HEK293 (cell line): ENCODE measurements around the gene YARS1.
A peak's percentile ranks its signal among the peaks of the same experiment; 100 is the strongest.

ENCODE experiments used
- CTCF ChIA-PET: fragments of 350-600 bp; formaldehyde crosslinking; extraction: SDS; loops from one replicate; lab custom pipeline; 2021; ENCODE audit warnings: antibody characterized with exemption; lab: Yijun Ruan, JAX
- POLR2A ChIA-PET: fragments of 300-600 bp; formaldehyde crosslinking; extraction: SDS; loops from one replicate; lab custom pipeline; 2020; ENCODE audit warnings: antibody characterized with exemption, inconsistent platforms; lab: Yijun Ruan, JAX
- H3K27ac ChIP-seq: fragments of 200-500 bp; sonication (Bioruptor generic); 2 replicates; pipeline ENCODE4 v1.5.1; 2014; ENCODE audit warnings: low read depth, low read length, control low read depth, inconsistent platforms; ENCODE audit errors: extremely low read depth
- H3K36me3 ChIP-seq, 2 experiments: fragments of 200-500 bp in 1 of 2; sonication (Bioruptor generic) in 1 of 2; 1 replicate in 1 of 2; 2 replicates in 1 of 2; pipeline ENCODE4 v1.5.1; 2014 to 2017; ENCODE audit warnings: inconsistent platforms in 2 of 2, low read length in 2 of 2; ENCODE audit not compliant: control insufficient read depth in 2 of 2, insufficient read depth in 1 of 2
- H3K4me1 ChIP-seq: fragments of 200-500 bp; sonication (Bioruptor generic); 2 replicates; pipeline ENCODE4 v1.5.1; 2014; ENCODE audit warnings: mild to moderate bottlenecking, low read length, inconsistent platforms; ENCODE audit not compliant: control insufficient read depth, insufficient read depth
- H3K4me3 ChIP-seq: 2 replicates; pipeline ENCODE4 v1.5.1; 2011; ENCODE audit warnings: low read depth, mild to moderate bottlenecking, control low read depth, low read length, moderate library complexity
- H3K9me3 ChIP-seq: fragments of 200-500 bp; sonication (Bioruptor generic); 2 replicates; pipeline ENCODE4 v1.5.1; 2014; ENCODE audit warnings: low read depth, low read length, inconsistent platforms; ENCODE audit not compliant: control insufficient read depth, insufficient read depth
- GLIS1 ChIP-seq: fragments of 450-650 bp; formaldehyde crosslinking; IDR thresholded peaks from 2 replicates; pipeline ENCODE4 v1.5.1; 2016; ENCODE audit warnings: missing biosample characterization, missing genetic modification characterization
- KLF9 ChIP-seq: fragments of 450-650 bp; formaldehyde crosslinking; IDR thresholded peaks from 2 replicates; pipeline ENCODE4 v1.5.1; 2016; ENCODE audit warnings: missing biosample characterization, missing genetic modification characterization, low read depth
- MZF1 ChIP-seq: fragments of 450-650 bp; formaldehyde crosslinking; IDR thresholded peaks from 2 replicates; pipeline ENCODE4 v1.5.1; 2017; ENCODE audit warnings: missing biosample characterization, missing genetic modification characterization, borderline replicate concordance
- SETDB1 ChIP-seq: IDR thresholded peaks from one replicate; pipeline ENCODE4 v1.6.1; 2017; ENCODE audit warnings: mild to moderate bottlenecking, low read length, moderate library complexity, mixed read lengths; ENCODE audit not compliant: insufficient read length
- ZBTB17 ChIP-seq: fragments of 450-650 bp; formaldehyde crosslinking; IDR thresholded peaks from 2 replicates; pipeline ENCODE4 v1.5.1; 2016; ENCODE audit warnings: missing biosample characterization, missing genetic modification characterization
- ZBTB7A ChIP-seq: fragments of 450-650 bp; formaldehyde crosslinking; IDR thresholded peaks from 2 replicates; pipeline ENCODE4 v1.5.1; 2016; ENCODE audit warnings: low read depth, missing biosample characterization, missing genetic modification characterization
- ZBTB8A ChIP-seq: fragments of 450-650 bp; formaldehyde crosslinking; IDR thresholded peaks from 2 replicates; pipeline ENCODE4 v1.5.1; 2016; ENCODE audit warnings: missing biosample characterization, missing genetic modification characterization
- ZNF146 ChIP-seq: fragments of 450-650 bp; formaldehyde crosslinking; IDR thresholded peaks from 2 replicates; pipeline ENCODE4 v1.5.1; 2016; ENCODE audit warnings: missing biosample characterization, missing genetic modification characterization
- ZNF184 ChIP-seq: fragments of 450-650 bp; IDR thresholded peaks from 2 replicates; pipeline ENCODE4 v1.5.1; 2018; ENCODE audit warnings: missing biosample characterization, mild to moderate bottlenecking, missing genetic modification characterization
- ZNF214 ChIP-seq: fragments of 450-650 bp; formaldehyde crosslinking; IDR thresholded peaks from 2 replicates; pipeline ENCODE4 v1.5.1; 2017; ENCODE audit warnings: missing biosample characterization, mild to moderate bottlenecking, missing genetic modification characterization, borderline replicate concordance
- ZNF335 ChIP-seq: fragments of 450-650 bp; formaldehyde crosslinking; conservative IDR thresholded peaks from 2 replicates; pipeline ENCODE4 v1.5.1; 2016; ENCODE audit warnings: missing biosample characterization, missing genetic modification characterization
- ZNF404 ChIP-seq: fragments of 450-650 bp; formaldehyde crosslinking; IDR thresholded peaks from 2 replicates; pipeline ENCODE4 v1.5.1; 2017; ENCODE audit warnings: missing biosample characterization, missing genetic modification characterization
- ZNF433 ChIP-seq: fragments of 450-650 bp; formaldehyde crosslinking; IDR thresholded peaks from 2 replicates; pipeline ENCODE4 v1.5.1; 2016; ENCODE audit warnings: missing biosample characterization, missing genetic modification characterization, low read depth
- ZNF473 ChIP-seq: fragments of 450-650 bp; formaldehyde crosslinking; IDR thresholded peaks from 2 replicates; pipeline ENCODE4 v1.5.1; 2017; ENCODE audit warnings: missing biosample characterization, missing genetic modification characterization
- ZNF660 ChIP-seq: fragments of 450-650 bp; IDR thresholded peaks from 2 replicates; pipeline ENCODE4 v1.5.1; 2018; ENCODE audit warnings: missing biosample characterization, mild to moderate bottlenecking, missing genetic modification characterization
- ZNF843 ChIP-seq: fragments of 450-650 bp; formaldehyde crosslinking; IDR thresholded peaks from 2 replicates; pipeline ENCODE4 v1.5.1; 2016; ENCODE audit warnings: missing biosample characterization, missing genetic modification characterization
- TF ChIP-seq, protein P1 (sequence below): fragments of 450-650 bp; formaldehyde crosslinking; IDR thresholded peaks from 2 replicates; pipeline ENCODE4 v1.5.1; 2017; ENCODE audit warnings: missing biosample characterization, missing genetic modification characterization
- TF ChIP-seq, protein P2 (sequence below): fragments of 450-650 bp; formaldehyde crosslinking; IDR thresholded peaks from 2 replicates; pipeline ENCODE4 v1.5.1; 2016; ENCODE audit warnings: missing biosample characterization, missing genetic modification characterization
- TF ChIP-seq, protein P3 (sequence below): fragments of 450-650 bp; formaldehyde crosslinking; IDR thresholded peaks from 2 replicates; pipeline ENCODE4 v1.5.1; 2016; ENCODE audit warnings: missing biosample characterization, missing genetic modification characterization
- TF ChIP-seq, protein P4 (sequence below): fragments of 450-650 bp; formaldehyde crosslinking; IDR thresholded peaks from 2 replicates; pipeline ENCODE4 v1.5.1; 2016; ENCODE audit warnings: missing biosample characterization, missing genetic modification characterization
- TF ChIP-seq, protein P5 (sequence below): fragments of 450-650 bp; formaldehyde crosslinking; IDR thresholded peaks from 2 replicates; pipeline ENCODE4 v1.5.1; 2016; ENCODE audit warnings: missing biosample characterization, missing genetic modification characterization

The YARS1 gene

DNA sequence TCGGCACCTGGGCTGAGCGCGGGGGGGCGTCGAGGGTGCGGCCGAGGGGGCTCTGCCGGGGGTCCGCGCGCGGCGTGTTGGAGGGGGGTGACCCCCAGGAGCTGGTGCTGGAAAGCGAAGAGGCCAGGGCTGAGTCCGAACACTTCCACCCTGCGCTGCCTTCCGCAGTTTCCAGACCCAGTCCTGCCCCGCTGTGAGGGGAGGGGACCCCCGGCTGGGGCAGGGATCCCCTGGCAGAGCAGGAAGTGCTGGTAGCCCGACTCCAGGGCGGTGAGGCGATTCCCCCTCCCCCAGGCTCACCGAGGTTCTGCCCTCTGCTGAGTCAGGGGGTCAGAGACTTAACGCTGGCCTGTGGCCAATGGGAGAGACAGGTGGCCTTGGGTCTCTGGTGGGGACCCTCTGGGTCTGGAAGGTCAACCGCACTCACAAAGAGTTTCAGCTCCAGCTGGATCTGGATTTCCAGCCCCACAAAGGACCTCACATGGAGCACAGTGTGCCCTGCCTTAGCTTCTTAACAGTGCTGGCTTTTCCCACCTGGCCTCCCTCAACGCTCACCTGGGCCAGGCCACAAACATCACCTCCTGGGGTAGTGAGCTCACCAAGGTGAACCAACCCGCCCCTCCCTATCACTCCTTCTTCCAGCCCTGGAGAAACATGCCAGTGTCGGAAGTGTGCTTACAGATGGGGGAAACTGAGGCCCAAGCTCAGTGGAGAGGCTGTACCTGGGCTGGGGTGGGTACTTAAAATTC is 74.8 kb downstream of the YARS1 start (continued):
- TF ChIP-seq ZNF843 (tag by site-specific recombination), result no peak
- TF ChIP-seq ZBTB8A (tag by site-specific recombination), result peak; percentile 73
- TF ChIP-seq ZNF404 (tag by site-specific recombination), result no peak
- peak; percentile 44 for TF ChIP-seq KLF9 (tag by site-specific recombination)
- TF ChIP-seq, protein P1, sequence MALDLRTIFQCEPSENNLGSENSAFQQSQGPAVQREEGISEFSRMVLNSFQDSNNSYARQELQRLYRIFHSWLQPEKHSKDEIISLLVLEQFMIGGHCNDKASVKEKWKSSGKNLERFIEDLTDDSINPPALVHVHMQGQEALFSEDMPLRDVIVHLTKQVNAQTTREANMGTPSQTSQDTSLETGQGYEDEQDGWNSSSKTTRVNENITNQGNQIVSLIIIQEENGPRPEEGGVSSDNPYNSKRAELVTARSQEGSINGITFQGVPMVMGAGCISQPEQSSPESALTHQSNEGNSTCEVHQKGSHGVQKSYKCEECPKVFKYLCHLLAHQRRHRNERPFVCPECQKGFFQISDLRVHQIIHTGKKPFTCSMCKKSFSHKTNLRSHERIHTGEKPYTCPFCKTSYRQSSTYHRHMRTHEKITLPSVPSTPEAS (tag by site-specific recombination), result no peak
- TF ChIP-seq, protein P2, sequence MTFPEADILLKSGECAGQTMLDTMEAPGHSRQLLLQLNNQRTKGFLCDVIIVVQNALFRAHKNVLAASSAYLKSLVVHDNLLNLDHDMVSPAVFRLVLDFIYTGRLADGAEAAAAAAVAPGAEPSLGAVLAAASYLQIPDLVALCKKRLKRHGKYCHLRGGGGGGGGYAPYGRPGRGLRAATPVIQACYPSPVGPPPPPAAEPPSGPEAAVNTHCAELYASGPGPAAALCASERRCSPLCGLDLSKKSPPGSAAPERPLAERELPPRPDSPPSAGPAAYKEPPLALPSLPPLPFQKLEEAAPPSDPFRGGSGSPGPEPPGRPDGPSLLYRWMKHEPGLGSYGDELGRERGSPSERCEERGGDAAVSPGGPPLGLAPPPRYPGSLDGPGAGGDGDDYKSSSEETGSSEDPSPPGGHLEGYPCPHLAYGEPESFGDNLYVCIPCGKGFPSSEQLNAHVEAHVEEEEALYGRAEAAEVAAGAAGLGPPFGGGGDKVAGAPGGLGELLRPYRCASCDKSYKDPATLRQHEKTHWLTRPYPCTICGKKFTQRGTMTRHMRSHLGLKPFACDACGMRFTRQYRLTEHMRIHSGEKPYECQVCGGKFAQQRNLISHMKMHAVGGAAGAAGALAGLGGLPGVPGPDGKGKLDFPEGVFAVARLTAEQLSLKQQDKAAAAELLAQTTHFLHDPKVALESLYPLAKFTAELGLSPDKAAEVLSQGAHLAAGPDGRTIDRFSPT (tag by site-specific recombination), result peak; percentile 69; the same call in 1 of the 2 replicates
- TF ChIP-seq GLIS1 (tag by site-specific recombination), result peak; percentile 97
- TF ChIP-seq, protein P3, sequence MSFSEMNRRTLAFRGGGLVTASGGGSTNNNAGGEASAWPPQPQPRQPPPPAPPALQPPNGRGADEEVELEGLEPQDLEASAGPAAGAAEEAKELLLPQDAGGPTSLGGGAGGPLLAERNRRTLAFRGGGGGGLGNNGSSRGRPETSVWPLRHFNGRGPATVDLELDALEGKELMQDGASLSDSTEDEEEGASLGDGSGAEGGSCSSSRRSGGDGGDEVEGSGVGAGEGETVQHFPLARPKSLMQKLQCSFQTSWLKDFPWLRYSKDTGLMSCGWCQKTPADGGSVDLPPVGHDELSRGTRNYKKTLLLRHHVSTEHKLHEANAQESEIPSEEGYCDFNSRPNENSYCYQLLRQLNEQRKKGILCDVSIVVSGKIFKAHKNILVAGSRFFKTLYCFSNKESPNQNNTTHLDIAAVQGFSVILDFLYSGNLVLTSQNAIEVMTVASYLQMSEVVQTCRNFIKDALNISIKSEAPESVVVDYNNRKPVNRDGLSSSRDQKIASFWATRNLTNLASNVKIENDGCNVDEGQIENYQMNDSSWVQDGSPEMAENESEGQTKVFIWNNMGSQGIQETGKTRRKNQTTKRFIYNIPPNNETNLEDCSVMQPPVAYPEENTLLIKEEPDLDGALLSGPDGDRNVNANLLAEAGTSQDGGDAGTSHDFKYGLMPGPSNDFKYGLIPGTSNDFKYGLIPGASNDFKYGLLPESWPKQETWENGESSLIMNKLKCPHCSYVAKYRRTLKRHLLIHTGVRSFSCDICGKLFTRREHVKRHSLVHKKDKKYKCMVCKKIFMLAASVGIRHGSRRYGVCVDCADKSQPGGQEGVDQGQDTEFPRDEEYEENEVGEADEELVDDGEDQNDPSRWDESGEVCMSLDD (tag by site-specific recombination), result peak; percentile 34; the same call in 1 of the 2 replicates
- no peak for TF ChIP-seq ZNF184 (tag by site-specific recombination)
- no peak for TF ChIP-seq SETDB1
- TF ChIP-seq, protein P4, sequence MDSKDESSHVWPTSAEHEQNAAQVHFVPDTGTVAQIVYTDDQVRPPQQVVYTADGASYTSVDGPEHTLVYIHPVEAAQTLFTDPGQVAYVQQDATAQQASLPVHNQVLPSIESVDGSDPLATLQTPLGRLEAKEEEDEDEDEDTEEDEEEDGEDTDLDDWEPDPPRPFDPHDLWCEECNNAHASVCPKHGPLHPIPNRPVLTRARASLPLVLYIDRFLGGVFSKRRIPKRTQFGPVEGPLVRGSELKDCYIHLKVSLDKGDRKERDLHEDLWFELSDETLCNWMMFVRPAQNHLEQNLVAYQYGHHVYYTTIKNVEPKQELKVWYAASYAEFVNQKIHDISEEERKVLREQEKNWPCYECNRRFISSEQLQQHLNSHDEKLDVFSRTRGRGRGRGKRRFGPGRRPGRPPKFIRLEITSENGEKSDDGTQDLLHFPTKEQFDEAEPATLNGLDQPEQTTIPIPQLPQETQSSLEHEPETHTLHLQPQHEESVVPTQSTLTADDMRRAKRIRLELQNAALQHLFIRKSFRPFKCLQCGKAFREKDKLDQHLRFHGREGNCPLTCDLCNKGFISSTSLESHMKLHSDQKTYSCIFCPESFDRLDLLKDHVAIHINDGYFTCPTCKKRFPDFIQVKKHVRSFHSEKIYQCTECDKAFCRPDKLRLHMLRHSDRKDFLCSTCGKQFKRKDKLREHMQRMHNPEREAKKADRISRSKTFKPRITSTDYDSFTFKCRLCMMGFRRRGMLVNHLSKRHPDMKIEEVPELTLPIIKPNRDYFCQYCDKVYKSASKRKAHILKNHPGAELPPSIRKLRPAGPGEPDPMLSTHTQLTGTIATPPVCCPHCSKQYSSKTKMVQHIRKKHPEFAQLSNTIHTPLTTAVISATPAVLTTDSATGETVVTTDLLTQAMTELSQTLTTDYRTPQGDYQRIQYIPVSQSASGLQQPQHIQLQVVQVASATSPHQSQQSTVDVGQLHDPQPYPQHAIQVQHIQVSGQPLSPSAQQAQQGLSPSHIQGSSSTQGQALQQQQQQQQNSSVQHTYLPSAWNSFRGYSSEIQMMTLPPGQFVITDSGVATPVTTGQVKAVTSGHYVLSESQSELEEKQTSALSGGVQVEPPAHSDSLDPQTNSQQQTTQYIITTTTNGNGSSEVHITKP (tag by site-specific recombination), result 0 out of 2 replicates have a peak, but pooled peaks have one; percentile 38

DNA sequence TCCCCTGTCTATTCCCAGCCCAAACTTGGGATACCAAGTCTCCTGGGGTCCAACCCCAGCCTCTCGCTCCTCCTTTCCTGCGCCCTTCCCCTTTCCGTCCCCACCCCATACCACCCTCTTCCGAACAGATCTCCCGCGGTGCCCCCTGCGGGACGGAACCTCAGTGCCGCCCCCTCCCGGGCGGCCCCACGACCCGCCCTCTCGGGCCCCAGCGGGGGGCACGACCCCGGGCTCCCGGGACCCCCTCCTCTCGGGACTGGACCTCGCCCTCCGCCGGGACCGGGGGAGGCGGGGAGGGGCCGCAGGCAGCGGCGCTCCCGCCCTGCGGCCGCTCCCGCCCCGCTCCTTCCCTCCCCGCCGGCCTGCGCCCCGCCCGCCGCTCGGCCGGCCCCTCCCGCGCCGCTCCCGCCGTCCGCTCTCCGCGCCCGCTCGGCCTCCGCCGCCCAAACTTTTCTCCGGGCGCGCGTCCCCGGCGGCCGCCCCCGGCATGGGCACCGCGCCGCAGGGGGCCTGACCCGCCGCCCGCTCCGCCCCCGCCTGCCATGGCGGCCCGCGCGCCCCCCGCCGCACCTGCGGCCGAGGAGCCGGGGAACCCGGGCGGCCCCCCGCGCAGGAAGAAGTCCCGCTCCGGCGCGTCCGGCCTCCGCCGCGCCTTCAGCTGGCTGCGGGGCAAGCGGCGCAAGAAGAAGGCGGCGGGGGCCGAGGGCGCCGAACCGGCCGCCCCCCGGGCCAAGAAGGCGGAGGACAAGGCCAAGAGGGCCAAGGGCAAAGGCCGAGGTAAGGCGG is 75.6 kb downstream of the YARS1 start:
- Histone ChIP-seq H3K9me3 (no peaks in the 10 kb centered on the region), H3K4me3 (peak overlapping the region; percentile 69), H3K36me3 (peaks cover 0 to 9% of the 10 kb centered on the region in 2 experiments; a peak in 1 of 3 replicates), H3K4me1 (no peaks in the 10 kb centered on the region; the same call in 1 of the 2 replicates), H3K27ac (peak overlapping the region; percentile 82; the same call in 1 of the 2 replicates)
- ChIA-PET CTCF (interaction anchor here (0.6 to 1.3 kb wide), 2 partner anchors 29 to 32 kb away, joined by 3 to 6 read pairs; no protein-coding TSS in a partner anchor), POLR2A (interaction anchor here (1.8 kb wide), 1 partner anchor 29 kb away, joined by 9 read pairs; no protein-coding TSS in a partner anchor)
- TF ChIP-seq, protein P2 (tag by site-specific recombination), result peak; percentile 33; the same call in 1 of the 2 replicates
- no peak for TF ChIP-seq ZNF433 (tag by site-specific recombination)
- no peak for TF ChIP-seq ZBTB17
- TF ChIP-seq ZNF473, result no peak
- no peak for TF ChIP-seq ZBTB7A (tag by site-specific recombination)
- TF ChIP-seq ZNF214, result no peak
- no peak for TF ChIP-seq MZF1 (tag by site-specific recombination)
- TF ChIP-seq, protein P5, sequence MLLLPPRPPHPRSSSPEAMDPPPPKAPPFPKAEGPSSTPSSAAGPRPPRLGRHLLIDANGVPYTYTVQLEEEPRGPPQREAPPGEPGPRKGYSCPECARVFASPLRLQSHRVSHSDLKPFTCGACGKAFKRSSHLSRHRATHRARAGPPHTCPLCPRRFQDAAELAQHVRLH (tag by site-specific recombination), result no peak
- TF ChIP-seq ZNF335 (tag by site-specific recombination), result peak; percentile 62
- TF ChIP-seq ZNF660 (tag by site-specific recombination), result no peak
- no peak; the same call in 1 of the 2 replicates for TF ChIP-seq ZNF146 (tag by site-specific recombination)
